GM12865 (cell line): ENCODE data around the gene FBXO30.

Source experiments
- DNase-seq: peaks from one replicate; pipeline ENCODE4 v3.0.0; 2010; ENCODE audit warnings: low read depth
- H3K4me3 ChIP-seq: 2 replicates; pipeline ENCODE4 v1.5.1; 2011; ENCODE audit warnings: mild to moderate bottlenecking, low read depth, low read length, control low read depth
- CTCF ChIP-seq: IDR thresholded peaks from 2 replicates; pipeline ENCODE4 v1.5.1; 2011; ENCODE audit warnings: low read length, control low read depth, low read depth, inconsistent platforms; ENCODE audit not compliant: insufficient read depth; ENCODE audit errors: missing control alignments

Gene FBXO30

GRCh38 chr6:145819994-145820393 is 5.4 kb upstream of the FBXO30 start:
- DNase-seq = no peak
- no peak for TF ChIP-seq CTCF
- H3K4me3 ChIP-seq = no peak overlapping the region

GRCh38 chr6:145818796-145819195 is 4.2 kb upstream of the FBXO30 start:
- no peak overlapping the region for H3K4me3 ChIP-seq
- DNase-seq = no peak
- TF ChIP-seq CTCF = no peak

GRCh38 chr6:145816392-145816791 is 1.8 kb upstream of the FBXO30 start:
- H3K4me3 ChIP-seq = no peak overlapping the region; the same call in 1 of the 2 replicates
- TF ChIP-seq CTCF = no peak
- DNase-seq = no peak

- peak overlapping the region; percentile 92 for H3K4me3 ChIP-seq
- TF ChIP-seq CTCF = no peak
- DNase-seq = peak; percentile 49
Measured at GRCh38 chr6:145815309-145816274, 997 bp upstream of the FBXO30 start.

GRCh38 chr6:145814035-145814500 is 527 bp downstream of the FBXO30 start:
- H3K4me3 ChIP-seq = peak overlapping the region; percentile 92
- peak; percentile 60 for DNase-seq
- TF ChIP-seq CTCF = no peak

- no peak for DNase-seq
- TF ChIP-seq CTCF = no peak
- H3K4me3 ChIP-seq = peak overlapping the region; percentile 92
Measured at GRCh38 chr6:145813285-145814034, 1.1 kb downstream of the FBXO30 start.
